Caco-2 (cell line): Measurements from ENCODE around the gene GPBP1. TPM values are rescaled to one million over a fixed set of nuclear protein-coding genes. Genes with fewer than 3 reads are reported as not detected.

Source experiments
- BruUV-seq: library from RNA; stranded (reverse); fragments of 400-500 nt; replicated peaks from 2 replicates; lab custom pipeline; 2021; lab: Mats Ljungman, UMichigan
- CTCF ChIA-PET: fragments of 300-600 bp; sonication (Branson Sonifier 250); formaldehyde crosslinking; loops from one replicate; lab custom pipeline; 2022; ENCODE audit warnings: antibody characterized with exemption; lab: Charles Lee
- POLR2A ChIA-PET: fragments of 300-600 bp; sonication (Branson Sonifier 250); formaldehyde crosslinking; loops from one replicate; lab custom pipeline; 2022; ENCODE audit warnings: antibody characterized with exemption; lab: Charles Lee
- DNase-seq, 2 experiments: peaks; one replicate each; pipeline versions ENCODE4 v3.0.0 to v3.0.0-alpha.2; 2020 to 2022
- H3K27me3 ChIP-seq: replicated peaks from 2 replicates; pipeline ENCODE4 v1.6.0; 2011; ENCODE audit warnings: low read length; ENCODE audit not compliant: control insufficient read depth, insufficient read depth
- H3K36me3 ChIP-seq: 2 replicates; pipeline ENCODE4 v1.5.1; 2011; ENCODE audit warnings: low read length; ENCODE audit not compliant: control insufficient read depth, insufficient read depth
- H3K4me1 ChIP-seq: fragments of 250-450 bp; sonication (Bioruptor Pico); 2 replicates; pipeline ENCODE4 v1.5.1; 2020; ENCODE audit warnings: mild to moderate bottlenecking
- H3K4me3 ChIP-seq: 2 replicates; pipeline ENCODE4 v1.5.1; 2011; ENCODE audit warnings: low read depth, mild to moderate bottlenecking, control low read depth, low read length
- H3K9me3 ChIP-seq: fragments of 250-450 bp; sonication (Bioruptor Pico); 2 replicates; pipeline ENCODE4 v1.5.1; 2020; ENCODE audit warnings: mild to moderate bottlenecking, moderate library complexity
- H3K27ac Mint-ChIP-seq: one replicate; pipeline ENCODE4 v1.8.0; 2022; ENCODE audit warnings: mixed read lengths; ENCODE audit not compliant: unreplicated experiment
- H3K27me3 Mint-ChIP-seq: one replicate; pipeline ENCODE4 v1.8.0; 2022; ENCODE audit warnings: mixed read lengths; ENCODE audit not compliant: insufficient read depth, unreplicated experiment
- H3K36me3 Mint-ChIP-seq: one replicate; pipeline ENCODE4 v1.8.0; 2022; ENCODE audit warnings: mild to moderate bottlenecking, mixed read lengths; ENCODE audit not compliant: insufficient read depth, unreplicated experiment
- H3K4me1 Mint-ChIP-seq: one replicate; pipeline ENCODE4 v1.8.0; 2022; ENCODE audit warnings: low read depth, mixed read lengths; ENCODE audit not compliant: unreplicated experiment
- H3K4me3 Mint-ChIP-seq: one replicate; pipeline ENCODE4 v1.8.0; 2022; ENCODE audit warnings: mild to moderate bottlenecking, moderate library complexity, mixed read lengths; ENCODE audit not compliant: unreplicated experiment
- H3K9me3 Mint-ChIP-seq: one replicate; pipeline ENCODE4 v1.8.0; 2022; ENCODE audit warnings: mixed read lengths; ENCODE audit not compliant: unreplicated experiment
- intact Hi-C: fragments of 100-400 bp; cut with micrococcal nuclease; formaldehyde crosslinking; loops from one replicate; pipeline ENCODE4 v1.10.0; 2022; ENCODE audit not compliant: unreplicated experiment
- total RNA-seq: library from RNA; stranded (reverse); gene quantifications from 2 replicates; pipeline ENCODE4 v1.2.3, GENCODE V29; 2022
- TF ChIP-seq, protein P1 (sequence below), 2 experiments: fragments of 200-600 bp in 1 of 2; IDR thresholded peaks; 1 replicate in 1 of 2; 2 replicates in 1 of 2; pipeline versions ENCODE4 v1.5.1 to v1.8.0; 2011 to 2022; ENCODE audit warnings: antibody characterized with exemption in 1 of 2, control low read depth in 1 of 2, inconsistent platforms in 1 of 2, low read depth in 1 of 2, low read length in 1 of 2, mild to moderate bottlenecking in 1 of 2, moderate library complexity in 1 of 2; ENCODE audit not compliant: insufficient read depth in 1 of 2, severe bottlenecking in 1 of 2, unreplicated experiment in 1 of 2

GPBP1 gene
- total RNA-seq, 1 experiment from 2014 or later, result 100 TPM

DNA sequence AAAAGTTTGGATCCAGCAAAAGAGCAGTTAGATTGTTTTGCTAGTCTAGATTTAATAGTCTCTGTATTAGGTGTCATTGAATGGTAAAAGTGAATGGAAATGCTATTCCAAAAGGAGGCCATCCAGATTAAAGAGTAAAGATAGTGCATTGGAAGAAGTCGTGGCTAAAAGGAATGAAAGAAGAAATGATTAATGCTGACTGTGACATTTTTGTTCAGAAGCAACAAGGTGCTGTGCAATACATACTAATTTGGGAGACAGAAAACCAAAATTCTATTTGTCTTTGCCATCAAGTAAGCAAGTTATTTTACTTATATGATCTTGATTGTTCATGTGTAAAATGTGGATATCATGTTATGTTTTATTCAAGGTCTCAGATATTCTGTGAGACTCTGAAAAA is 85.1 kb downstream of the GPBP1 start:
- Mint-ChIP-seq H3K4me3 (no peak overlapping the region), H3K36me3 (peaks cover 95% of the 10 kb centered on the region), H3K27me3 (no peaks in the 10 kb centered on the region), H3K27ac (no peak overlapping the region), H3K9me3 (no peaks in the 10 kb centered on the region), H3K4me1 (peaks cover 6% of the 10 kb centered on the region)
- ChIA-PET CTCF (no interaction called here), POLR2A (no interaction called here)
- Histone ChIP-seq H3K4me1 (no peaks in the 10 kb centered on the region), H3K27me3 (no peaks in the 10 kb centered on the region), H3K4me3 (no peak overlapping the region), H3K36me3 (peaks cover 2% of the 10 kb centered on the region; the same call in 1 of the 2 replicates), H3K9me3 (no peaks in the 10 kb centered on the region)
- no peak for DNase-seq
- TF ChIP-seq, protein P1, sequence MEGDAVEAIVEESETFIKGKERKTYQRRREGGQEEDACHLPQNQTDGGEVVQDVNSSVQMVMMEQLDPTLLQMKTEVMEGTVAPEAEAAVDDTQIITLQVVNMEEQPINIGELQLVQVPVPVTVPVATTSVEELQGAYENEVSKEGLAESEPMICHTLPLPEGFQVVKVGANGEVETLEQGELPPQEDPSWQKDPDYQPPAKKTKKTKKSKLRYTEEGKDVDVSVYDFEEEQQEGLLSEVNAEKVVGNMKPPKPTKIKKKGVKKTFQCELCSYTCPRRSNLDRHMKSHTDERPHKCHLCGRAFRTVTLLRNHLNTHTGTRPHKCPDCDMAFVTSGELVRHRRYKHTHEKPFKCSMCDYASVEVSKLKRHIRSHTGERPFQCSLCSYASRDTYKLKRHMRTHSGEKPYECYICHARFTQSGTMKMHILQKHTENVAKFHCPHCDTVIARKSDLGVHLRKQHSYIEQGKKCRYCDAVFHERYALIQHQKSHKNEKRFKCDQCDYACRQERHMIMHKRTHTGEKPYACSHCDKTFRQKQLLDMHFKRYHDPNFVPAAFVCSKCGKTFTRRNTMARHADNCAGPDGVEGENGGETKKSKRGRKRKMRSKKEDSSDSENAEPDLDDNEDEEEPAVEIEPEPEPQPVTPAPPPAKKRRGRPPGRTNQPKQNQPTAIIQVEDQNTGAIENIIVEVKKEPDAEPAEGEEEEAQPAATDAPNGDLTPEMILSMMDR (IDR thresholded peaks at IDR 0.05; ENCODE audit: insufficient read depth in 1 of 2, low read depth in 1 of 2, low read length in 1 of 2, severe bottlenecking in 1 of 2, unreplicated experiment in 1 of 2), result no peak
- intact Hi-C loops, result no loop called here
- BruUV-seq, result no TSS peak

DNA sequence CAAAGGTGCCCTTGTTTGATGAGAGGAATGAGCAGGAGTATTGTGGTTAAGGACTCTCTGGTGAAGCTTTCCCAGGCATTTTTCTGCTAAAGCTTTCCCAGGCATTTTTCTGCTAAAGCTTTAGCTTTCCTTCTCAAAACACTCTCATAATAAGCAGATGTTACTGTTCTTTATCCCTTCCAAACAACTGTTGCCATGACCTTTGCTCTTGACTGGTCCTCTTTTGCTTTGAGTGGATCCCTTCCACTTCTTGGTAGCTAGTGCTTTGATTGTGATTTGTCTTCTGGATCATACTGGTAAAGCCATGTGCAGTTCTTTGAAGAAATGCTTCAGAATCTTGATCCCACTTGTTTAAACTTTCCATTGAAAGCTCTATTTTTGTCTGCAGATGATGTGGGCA is 85.8 kb downstream of the GPBP1 start:
- no peak overlapping the region for H3K4me3 Mint-ChIP-seq
- TF ChIP-seq, protein P1 (IDR thresholded peaks at IDR 0.05; ENCODE audit: insufficient read depth in 1 of 2, low read depth in 1 of 2, low read length in 1 of 2, severe bottlenecking in 1 of 2, unreplicated experiment in 1 of 2), result no peak
- H3K36me3 ChIP-seq, result peaks cover 2% of the 10 kb centered on the region; the same call in 1 of the 2 replicates
- intact Hi-C loops, result no loop called here
- H3K4me1 ChIP-seq, result no peaks in the 10 kb centered on the region
- no peaks in the 10 kb centered on the region for H3K27me3 Mint-ChIP-seq
- BruUV-seq, result no TSS peak
- H3K27ac Mint-ChIP-seq, result no peak overlapping the region
- H3K4me3 ChIP-seq, result no peak overlapping the region
- ChIA-PET CTCF (no interaction called here), POLR2A (no interaction called here)
- H3K4me1 Mint-ChIP-seq, result peaks cover 6% of the 10 kb centered on the region
- H3K36me3 Mint-ChIP-seq, result peaks cover 96% of the 10 kb centered on the region
- H3K9me3 ChIP-seq, result no peaks in the 10 kb centered on the region
- H3K9me3 Mint-ChIP-seq, result no peaks in the 10 kb centered on the region
- H3K27me3 ChIP-seq, result no peaks in the 10 kb centered on the region
- no peak for DNase-seq

DNA sequence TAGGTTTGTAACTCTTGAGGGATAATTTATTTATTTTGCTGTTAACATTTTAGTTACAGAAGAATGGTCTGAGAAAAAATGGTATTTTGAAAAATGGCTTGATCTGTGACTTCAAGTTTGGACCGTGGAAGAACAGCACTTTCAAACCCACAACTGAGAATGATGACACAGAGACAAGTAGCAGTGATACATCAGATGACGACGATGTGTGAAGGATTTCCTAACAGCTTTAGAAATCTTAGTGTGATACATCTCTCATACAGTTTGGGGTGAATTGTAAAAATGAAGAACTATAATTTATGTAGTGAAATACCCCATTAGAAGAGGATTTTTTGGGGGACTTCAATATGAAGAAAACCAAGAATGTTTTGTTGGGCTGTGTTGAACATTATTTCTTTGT is 88.7 kb downstream of the GPBP1 start:
- Histone ChIP-seq H3K4me3 (no peak overlapping the region), H3K4me1 (no peaks in the 10 kb centered on the region), H3K27me3 (no peaks in the 10 kb centered on the region), H3K9me3 (no peaks in the 10 kb centered on the region), H3K36me3 (peaks cover 2% of the 10 kb centered on the region; the same call in 1 of the 2 replicates)
- no peak overlapping the region for H3K27ac Mint-ChIP-seq
- no peaks in the 10 kb centered on the region for H3K27me3 Mint-ChIP-seq
- H3K9me3 Mint-ChIP-seq, result no peaks in the 10 kb centered on the region
- H3K36me3 Mint-ChIP-seq, result peaks cover 79% of the 10 kb centered on the region
- intact Hi-C loops, result no loop called here
- ChIA-PET POLR2A (no interaction called here), CTCF (no interaction called here)
- BruUV-seq, result TSS peak; percentile 20
- H3K4me3 Mint-ChIP-seq, result no peak overlapping the region
- no peak for DNase-seq
- H3K4me1 Mint-ChIP-seq, result peaks cover 6% of the 10 kb centered on the region
- TF ChIP-seq, protein P1 (IDR thresholded peaks at IDR 0.05; ENCODE audit: insufficient read depth in 1 of 2, low read depth in 1 of 2, low read length in 1 of 2, severe bottlenecking in 1 of 2, unreplicated experiment in 1 of 2), result no peak
